GM12874 (cell line): ENCODE data around the gene MOV10L1.

ENCODE experiments used
- CTCF ChIP-seq: IDR thresholded peaks from 2 replicates; pipeline ENCODE4 v1.5.1; 2011; ENCODE audit warnings: low read depth, mild to moderate bottlenecking, control low read depth, low read length, moderate library complexity; ENCODE audit not compliant: insufficient read depth

MOV10L1 gene

GRCh38 chr22:50176850-50177536 lies 87.2 kb downstream of the MOV10L1 start:
- TF ChIP-seq CTCF = no peak

- no peak for TF ChIP-seq CTCF
These were observed 88.0 kb downstream of the MOV10L1 start for GRCh38 chr22:50177537-50178470.

GRCh38 chr22:50178471-50178864 lies 88.7 kb downstream of the MOV10L1 start:
- TF ChIP-seq CTCF = no peak

- TF ChIP-seq CTCF = no peak
These were observed 89.4 kb downstream of the MOV10L1 start for GRCh38 chr22:50178871-50179869.

- no peak for TF ChIP-seq CTCF
These were observed 90.3 kb downstream of the MOV10L1 start for GRCh38 chr22:50179937-50180726.

- no peak for TF ChIP-seq CTCF
These were observed 91.1 kb downstream of the MOV10L1 start for GRCh38 chr22:50180727-50181521.
